ENCODE measurements around the gene PDE8B.

DNA sequence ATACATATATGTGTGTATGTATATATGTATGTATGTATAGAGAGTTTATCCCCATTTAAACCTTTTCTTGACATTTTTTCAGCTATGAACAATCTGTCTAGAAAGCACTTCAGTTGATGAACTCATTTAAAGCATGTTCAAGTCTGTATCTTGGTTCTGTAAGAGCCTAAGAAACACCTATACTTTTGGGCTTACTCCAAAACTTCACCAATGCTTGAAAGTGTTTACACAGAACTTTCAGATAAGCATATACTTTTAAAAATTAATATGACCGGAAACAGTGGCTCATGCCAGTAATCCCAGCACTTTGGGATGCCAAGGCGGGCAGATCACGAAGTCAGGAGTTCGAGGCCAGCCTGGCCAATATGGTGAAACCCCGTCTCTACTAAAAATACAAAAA, 250.8 kb downstream of the PDE8B start:
- TF ChIP-seq, protein P1, sequence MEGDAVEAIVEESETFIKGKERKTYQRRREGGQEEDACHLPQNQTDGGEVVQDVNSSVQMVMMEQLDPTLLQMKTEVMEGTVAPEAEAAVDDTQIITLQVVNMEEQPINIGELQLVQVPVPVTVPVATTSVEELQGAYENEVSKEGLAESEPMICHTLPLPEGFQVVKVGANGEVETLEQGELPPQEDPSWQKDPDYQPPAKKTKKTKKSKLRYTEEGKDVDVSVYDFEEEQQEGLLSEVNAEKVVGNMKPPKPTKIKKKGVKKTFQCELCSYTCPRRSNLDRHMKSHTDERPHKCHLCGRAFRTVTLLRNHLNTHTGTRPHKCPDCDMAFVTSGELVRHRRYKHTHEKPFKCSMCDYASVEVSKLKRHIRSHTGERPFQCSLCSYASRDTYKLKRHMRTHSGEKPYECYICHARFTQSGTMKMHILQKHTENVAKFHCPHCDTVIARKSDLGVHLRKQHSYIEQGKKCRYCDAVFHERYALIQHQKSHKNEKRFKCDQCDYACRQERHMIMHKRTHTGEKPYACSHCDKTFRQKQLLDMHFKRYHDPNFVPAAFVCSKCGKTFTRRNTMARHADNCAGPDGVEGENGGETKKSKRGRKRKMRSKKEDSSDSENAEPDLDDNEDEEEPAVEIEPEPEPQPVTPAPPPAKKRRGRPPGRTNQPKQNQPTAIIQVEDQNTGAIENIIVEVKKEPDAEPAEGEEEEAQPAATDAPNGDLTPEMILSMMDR (conservative IDR thresholded peaks at IDR 0.05; ENCODE audit: low read depth in 2 of 2): no peak
- TF ChIP-seq EZH2phosphoT487 (IDR thresholded peaks at IDR 0.05; ENCODE audit: unreplicated experiment): no peak

All from GM23338 (cell line).